ENCODE data around the gene GNA15. TPM values are rescaled to one million over a fixed set of nuclear protein-coding genes. Genes with fewer than 3 reads are reported as not detected.
A peak's percentile ranks its signal among the peaks of the same experiment; 100 is the strongest.

GNA15 gene
- total RNA-seq, 1 experiment from 2014 or later = 0.22 TPM

DNA sequence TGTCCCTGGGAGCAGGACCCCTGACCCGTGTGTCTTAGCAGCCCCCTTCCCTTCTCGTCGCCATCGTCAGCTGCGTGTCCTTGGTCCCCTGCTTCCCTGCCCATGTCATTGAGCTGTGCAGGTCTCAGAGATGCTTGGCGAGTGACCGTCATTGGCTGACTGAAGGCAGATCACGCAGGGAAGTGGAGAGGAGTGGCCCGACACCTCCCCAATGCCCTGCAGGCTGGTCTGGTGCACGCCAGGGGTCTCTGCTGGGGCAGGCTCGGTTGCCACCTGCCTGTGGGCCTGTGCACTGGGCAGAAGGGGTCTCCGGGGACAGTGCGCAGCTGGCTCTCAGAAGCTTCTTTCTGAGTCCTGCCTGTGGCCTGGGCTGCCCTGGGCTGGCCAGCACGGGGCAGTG, 35.5 kb upstream of the GNA15 start (continued):
- no peak for TF ChIP-seq ESRRA (CRISPR knock-in tag; IDR thresholded peaks at IDR 0.05; ENCODE audit: borderline replicate concordance)
- TF ChIP-seq PRRX2 (CRISPR knock-in tag; IDR thresholded peaks at IDR 0.05) = no peak
- no peak for TF ChIP-seq GRHL2 (CRISPR knock-in tag; IDR thresholded peaks at IDR 0.05; ENCODE audit: insufficient replicate concordance, severe bottlenecking)
- TF ChIP-seq, protein P1, sequence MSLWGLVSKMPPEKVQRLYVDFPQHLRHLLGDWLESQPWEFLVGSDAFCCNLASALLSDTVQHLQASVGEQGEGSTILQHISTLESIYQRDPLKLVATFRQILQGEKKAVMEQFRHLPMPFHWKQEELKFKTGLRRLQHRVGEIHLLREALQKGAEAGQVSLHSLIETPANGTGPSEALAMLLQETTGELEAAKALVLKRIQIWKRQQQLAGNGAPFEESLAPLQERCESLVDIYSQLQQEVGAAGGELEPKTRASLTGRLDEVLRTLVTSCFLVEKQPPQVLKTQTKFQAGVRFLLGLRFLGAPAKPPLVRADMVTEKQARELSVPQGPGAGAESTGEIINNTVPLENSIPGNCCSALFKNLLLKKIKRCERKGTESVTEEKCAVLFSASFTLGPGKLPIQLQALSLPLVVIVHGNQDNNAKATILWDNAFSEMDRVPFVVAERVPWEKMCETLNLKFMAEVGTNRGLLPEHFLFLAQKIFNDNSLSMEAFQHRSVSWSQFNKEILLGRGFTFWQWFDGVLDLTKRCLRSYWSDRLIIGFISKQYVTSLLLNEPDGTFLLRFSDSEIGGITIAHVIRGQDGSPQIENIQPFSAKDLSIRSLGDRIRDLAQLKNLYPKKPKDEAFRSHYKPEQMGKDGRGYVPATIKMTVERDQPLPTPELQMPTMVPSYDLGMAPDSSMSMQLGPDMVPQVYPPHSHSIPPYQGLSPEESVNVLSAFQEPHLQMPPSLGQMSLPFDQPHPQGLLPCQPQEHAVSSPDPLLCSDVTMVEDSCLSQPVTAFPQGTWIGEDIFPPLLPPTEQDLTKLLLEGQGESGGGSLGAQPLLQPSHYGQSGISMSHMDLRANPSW (CRISPR knock-in tag; conservative IDR thresholded peaks at IDR 0.05; ENCODE audit: low read depth) = no peak
- no peak for TF ChIP-seq USF2 (CRISPR knock-in tag; IDR thresholded peaks at IDR 0.05)
- TF ChIP-seq, protein P2, sequence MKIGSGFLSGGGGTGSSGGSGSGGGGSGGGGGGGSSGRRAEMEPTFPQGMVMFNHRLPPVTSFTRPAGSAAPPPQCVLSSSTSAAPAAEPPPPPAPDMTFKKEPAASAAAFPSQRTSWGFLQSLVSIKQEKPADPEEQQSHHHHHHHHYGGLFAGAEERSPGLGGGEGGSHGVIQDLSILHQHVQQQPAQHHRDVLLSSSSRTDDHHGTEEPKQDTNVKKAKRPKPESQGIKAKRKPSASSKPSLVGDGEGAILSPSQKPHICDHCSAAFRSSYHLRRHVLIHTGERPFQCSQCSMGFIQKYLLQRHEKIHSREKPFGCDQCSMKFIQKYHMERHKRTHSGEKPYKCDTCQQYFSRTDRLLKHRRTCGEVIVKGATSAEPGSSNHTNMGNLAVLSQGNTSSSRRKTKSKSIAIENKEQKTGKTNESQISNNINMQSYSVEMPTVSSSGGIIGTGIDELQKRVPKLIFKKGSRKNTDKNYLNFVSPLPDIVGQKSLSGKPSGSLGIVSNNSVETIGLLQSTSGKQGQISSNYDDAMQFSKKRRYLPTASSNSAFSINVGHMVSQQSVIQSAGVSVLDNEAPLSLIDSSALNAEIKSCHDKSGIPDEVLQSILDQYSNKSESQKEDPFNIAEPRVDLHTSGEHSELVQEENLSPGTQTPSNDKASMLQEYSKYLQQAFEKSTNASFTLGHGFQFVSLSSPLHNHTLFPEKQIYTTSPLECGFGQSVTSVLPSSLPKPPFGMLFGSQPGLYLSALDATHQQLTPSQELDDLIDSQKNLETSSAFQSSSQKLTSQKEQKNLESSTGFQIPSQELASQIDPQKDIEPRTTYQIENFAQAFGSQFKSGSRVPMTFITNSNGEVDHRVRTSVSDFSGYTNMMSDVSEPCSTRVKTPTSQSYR (CRISPR knock-in tag; IDR thresholded peaks at IDR 0.05) = no peak
- TF ChIP-seq FOXJ3 (CRISPR knock-in tag; IDR thresholded peaks at IDR 0.05; ENCODE audit: borderline replicate concordance) = no peak
- TF ChIP-seq RELA (CRISPR knock-in tag; IDR thresholded peaks at IDR 0.05; ENCODE audit: borderline replicate concordance) = no peak
- TF ChIP-seq, protein P3, sequence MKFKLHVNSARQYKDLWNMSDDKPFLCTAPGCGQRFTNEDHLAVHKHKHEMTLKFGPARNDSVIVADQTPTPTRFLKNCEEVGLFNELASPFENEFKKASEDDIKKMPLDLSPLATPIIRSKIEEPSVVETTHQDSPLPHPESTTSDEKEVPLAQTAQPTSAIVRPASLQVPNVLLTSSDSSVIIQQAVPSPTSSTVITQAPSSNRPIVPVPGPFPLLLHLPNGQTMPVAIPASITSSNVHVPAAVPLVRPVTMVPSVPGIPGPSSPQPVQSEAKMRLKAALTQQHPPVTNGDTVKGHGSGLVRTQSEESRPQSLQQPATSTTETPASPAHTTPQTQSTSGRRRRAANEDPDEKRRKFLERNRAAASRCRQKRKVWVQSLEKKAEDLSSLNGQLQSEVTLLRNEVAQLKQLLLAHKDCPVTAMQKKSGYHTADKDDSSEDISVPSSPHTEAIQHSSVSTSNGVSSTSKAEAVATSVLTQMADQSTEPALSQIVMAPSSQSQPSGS (CRISPR knock-in tag; IDR thresholded peaks at IDR 0.05; ENCODE audit: borderline replicate concordance, low read depth) = no peak
- TF ChIP-seq HMGA2 (CRISPR knock-in tag; IDR thresholded peaks at IDR 0.05) = no peak

GRCh38 chr19:3100747-3101730, 34.8 kb upstream of the GNA15 start:
- Mint-ChIP-seq H3K27ac (peak overlapping the region; percentile 45), H3K4me3 (no peak overlapping the region), H3K36me3 (no peaks in the 10 kb centered on the region), H3K27me3 (ENCODE audit: low read depth) (no peaks in the 10 kb centered on the region), H3K4me1 (peaks cover 12% of the 10 kb centered on the region), H3K9me3 (no peaks in the 10 kb centered on the region)
- ChIA-PET POLR2A (no interaction called here), CTCF (interaction anchor here (0.7 to 4.1 kb wide), 8 partner anchors 8 to 150 kb away, joined by 3 to 60 read pairs (median 4); no protein-coding TSS in a partner anchor)
- no peak for DNase-seq (ENCODE audit: low spot score)
- ATAC-seq = no peak
- TF ChIP-seq, protein P4, sequence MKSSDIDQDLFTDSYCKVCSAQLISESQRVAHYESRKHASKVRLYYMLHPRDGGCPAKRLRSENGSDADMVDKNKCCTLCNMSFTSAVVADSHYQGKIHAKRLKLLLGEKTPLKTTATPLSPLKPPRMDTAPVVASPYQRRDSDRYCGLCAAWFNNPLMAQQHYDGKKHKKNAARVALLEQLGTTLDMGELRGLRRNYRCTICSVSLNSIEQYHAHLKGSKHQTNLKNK (CRISPR knock-in tag; IDR thresholded peaks at IDR 0.05) = no peak
- no peak for TF ChIP-seq MXD4 (CRISPR knock-in tag; IDR thresholded peaks at IDR 0.05; ENCODE audit: borderline replicate concordance)
- no peak for TF ChIP-seq FOXK1 (CRISPR knock-in tag; IDR thresholded peaks at IDR 0.05)
- TF ChIP-seq IRF1 (CRISPR knock-in tag; IDR thresholded peaks at IDR 0.05) = no peak
- TF ChIP-seq FOXP1 (CRISPR knock-in tag; IDR thresholded peaks at IDR 0.05; ENCODE audit: borderline replicate concordance) = no peak
- no peak for TF ChIP-seq PRDM15 (CRISPR knock-in tag; IDR thresholded peaks at IDR 0.05)
- TF ChIP-seq MYBL2 (CRISPR knock-in tag; IDR thresholded peaks at IDR 0.05) = no peak
- TF ChIP-seq TEAD4 (CRISPR knock-in tag; IDR thresholded peaks at IDR 0.05) = no peak
- no peak for TF ChIP-seq SOX15 (CRISPR knock-in tag; IDR thresholded peaks at IDR 0.05)
- TF ChIP-seq, protein P5, sequence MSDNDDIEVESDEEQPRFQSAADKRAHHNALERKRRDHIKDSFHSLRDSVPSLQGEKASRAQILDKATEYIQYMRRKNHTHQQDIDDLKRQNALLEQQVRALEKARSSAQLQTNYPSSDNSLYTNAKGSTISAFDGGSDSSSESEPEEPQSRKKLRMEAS (CRISPR knock-in tag; IDR thresholded peaks at IDR 0.05) = no peak

Data from WTC11 (cell line).